Dermis blood vessel endothelial cell (primary cell): ENCODE results near the gene ZEB2. TPM values are rescaled to one million over a fixed set of nuclear protein-coding genes. Genes with fewer than 3 reads are reported as not detected.
"Not testable (repeated sequence)": the region's sequence is repeated elsewhere in the genome, so short reads cannot be mapped to it uniquely, and the experiment has no call there.

Source experiments
- DNase-seq: peaks from one replicate; pipeline ENCODE4 v3.0.0; 2010
- total RNA-seq: library from RNA; depleted of rRNA; stranded (reverse); fragments of >200 nt; gene quantifications from 2 replicates; pipeline ENCODE4 v1.2.3, GENCODE V29; 2014

ZEB2 gene
- total RNA-seq, 1 donor from 2014 or later, result 5.3 TPM

- no peak for DNase-seq
Measured at GRCh38 chr2:144376460-144376859, 143.5 kb downstream of the ZEB2 start.

- peak; percentile 37 for DNase-seq
Measured at GRCh38 chr2:144374163-144374661, 145.7 kb downstream of the ZEB2 start.

- no peak for DNase-seq
Measured at GRCh38 chr2:144372410-144373080, 147.4 kb downstream of the ZEB2 start.

- DNase-seq, result no peak
Measured at GRCh38 chr2:144370937-144371584, 148.9 kb downstream of the ZEB2 start.

- no peak for DNase-seq
Measured at GRCh38 chr2:144369416-144369815, 150.5 kb downstream of the ZEB2 start.

- no peak for DNase-seq
Measured at GRCh38 chr2:144366825-144367429, 153.0 kb downstream of the ZEB2 start.

- no peak for DNase-seq
Measured at GRCh38 chr2:144364944-144365738, 154.8 kb downstream of the ZEB2 start.

GRCh38 chr2:144364247-144364646, 155.7 kb downstream of the ZEB2 start:
- not testable (repeated sequence) for DNase-seq

- no peak for DNase-seq
Measured at GRCh38 chr2:144362401-144362800, 157.5 kb downstream of the ZEB2 start.

GRCh38 chr2:144361742-144362141, 158.2 kb downstream of the ZEB2 start:
- DNase-seq, result no peak

GRCh38 chr2:144359684-144360083, 160.2 kb downstream of the ZEB2 start:
- no peak for DNase-seq

- DNase-seq, result peak; percentile 51
Measured at GRCh38 chr2:144358979-144359541, 160.9 kb downstream of the ZEB2 start.

- DNase-seq, result no peak
Measured at GRCh38 chr2:144358374-144358964, 161.4 kb downstream of the ZEB2 start.

GRCh38 chr2:144357623-144358373, 162.1 kb downstream of the ZEB2 start:
- DNase-seq, result peak; percentile 95

- DNase-seq, result no peak
Measured at GRCh38 chr2:144356402-144356801, 163.5 kb downstream of the ZEB2 start.

- DNase-seq, result no peak
Measured at GRCh38 chr2:144354953-144355352, 165.0 kb downstream of the ZEB2 start.

GRCh38 chr2:144351687-144352086, 168.2 kb downstream of the ZEB2 start:
- DNase-seq, result no peak

GRCh38 chr2:144350151-144350802, 169.6 kb downstream of the ZEB2 start:
- DNase-seq, result peak; percentile 97

GRCh38 chr2:144349674-144350073, 170.2 kb downstream of the ZEB2 start:
- peak; percentile 60 for DNase-seq

GRCh38 chr2:144348846-144349245, 171.1 kb downstream of the ZEB2 start:
- DNase-seq, result no peak

GRCh38 chr2:144346229-144346628, 173.7 kb downstream of the ZEB2 start:
- no peak for DNase-seq
